Uterus (tissue), 4 donors: ENCODE data around the gene ZNF106. TPM values are rescaled to one million over a fixed set of nuclear protein-coding genes. Genes with fewer than 3 reads are reported as not detected.

Experiments
- DNase-seq, 2 donors: peaks; one replicate each; pipeline ENCODE4 v3.0.0-alpha.2; 2019 to 2020
- H3K27ac ChIP-seq, 2 donors: fragments of 200-600 bp; sonication (generic); 1 replicate in 1 of 2; 2 replicates in 1 of 2; pipeline ENCODE4 v1.5.1; 2016 to 2018
- H3K27me3 ChIP-seq, 2 donors: fragments of 200-600 bp; sonication (generic); one replicate each; pipeline ENCODE4 v1.5.1; 2018 to 2019; ENCODE audit warnings: control low read depth in 1 of 2
- H3K36me3 ChIP-seq, 2 donors: fragments of 200-600 bp; sonication (generic); one replicate each; pipeline ENCODE4 v1.5.1; 2019; ENCODE audit warnings: control low read depth in 1 of 2
- H3K4me1 ChIP-seq, 2 donors: fragments of 200-600 bp; sonication (generic); one replicate each; pipeline ENCODE4 v1.5.1; 2018 to 2019; ENCODE audit warnings: control low read depth in 1 of 2
- H3K4me3 ChIP-seq, 2 donors: fragments of 200-600 bp; sonication (generic); 1 replicate in 1 of 2; 2 replicates in 1 of 2; pipeline ENCODE4 v1.5.1; 2018 to 2019; ENCODE audit warnings: mild to moderate bottlenecking in 1 of 2
- H3K9me3 ChIP-seq, 2 donors: fragments of 200-600 bp; sonication (generic); one replicate each; pipeline ENCODE4 v1.5.1; 2019; ENCODE audit warnings: control low read depth in 1 of 2
- CTCF ChIP-seq, 4 experiments: fragments of 200-600 bp in 2 of 4; fragments of 450-650 bp in 2 of 4; sonication (generic) in 2 of 4; IDR thresholded peaks; one replicate each; pipeline ENCODE4 v1.5.1; 2016 to 2019; ENCODE audit warnings: antibody characterized with exemption in 4 of 4, mild to moderate bottlenecking in 2 of 4, moderate library complexity in 1 of 4
- POLR2A ChIP-seq, 2 donors: fragments of 450-650 bp; IDR thresholded peaks; one replicate each; pipeline ENCODE4 v1.6.1; 2016; ENCODE audit warnings: antibody characterized with exemption in 2 of 2, mild to moderate bottlenecking in 1 of 2, moderate library complexity in 1 of 2
- intact Hi-C: fragments of 100-400 bp; cut with DNase I; formaldehyde crosslinking; loops from one replicate; pipeline ENCODE4 v1.15.1; 2023; ENCODE audit warnings: low total_unique reads
- total RNA-seq, 4 donors: library from RNA; depleted of rRNA in 3 of 4; stranded (reverse); fragments of >200 nt in 3 of 4; gene quantifications; one replicate each; pipeline versions ENCODE4 v1.1.0 to v1.2.4, GENCODE V29; 2014 to 2023
- donor health status: DM: yes; HTN: yes; CAD: no.

ZNF106 gene
- total RNA-seq, 4 donors from 2014 or later = 56.6 to 95.0 (median 72.0) TPM

GRCh38 chr15:42502477-42502876 lies 11.5 kb upstream of the ZNF106 start:
- intact Hi-C loops = no loop called here
- H3K9me3 ChIP-seq = no peaks in the 10 kb centered on the region
- peak overlapping the region; percentile 51 to 99 for H3K27ac ChIP-seq
- peaks cover 17% of the 10 kb centered on the region in 2 donors for H3K4me1 ChIP-seq
- no peaks in the 10 kb centered on the region for H3K36me3 ChIP-seq
- no peaks in the 10 kb centered on the region for H3K27me3 ChIP-seq
- DNase-seq = no peak
- H3K4me3 ChIP-seq = no peak overlapping the region
- TF ChIP-seq POLR2A (IDR thresholded peaks at IDR 0.05) (no peak), CTCF (IDR thresholded peaks at IDR 0.05) (no peak)

- intact Hi-C loops = no loop called here
- Histone ChIP-seq H3K4me3 (no peak overlapping the region), H3K9me3 (no peaks in the 10 kb centered on the region), H3K36me3 (no peaks in the 10 kb centered on the region), H3K4me1 (peaks cover 12 to 14% of the 10 kb centered on the region in 2 donors), H3K27ac (peak overlapping the region; percentile 81 to 99), H3K27me3 (no peaks in the 10 kb centered on the region)
- DNase-seq = no peak
- TF ChIP-seq CTCF (IDR thresholded peaks at IDR 0.05) = no peak
These were observed 9.1 kb upstream of the ZNF106 start for GRCh38 chr15:42499858-42500609.

- DNase-seq = no peak
- no peak for TF ChIP-seq CTCF (IDR thresholded peaks at IDR 0.05)
- TF ChIP-seq POLR2A (IDR thresholded peaks at IDR 0.05) = no peak
- Histone ChIP-seq H3K9me3 (no peaks in the 10 kb centered on the region), H3K27me3 (no peaks in the 10 kb centered on the region), H3K36me3 (no peaks in the 10 kb centered on the region), H3K4me3 (no peak overlapping the region), H3K4me1 (peaks cover 8 to 10% of the 10 kb centered on the region in 2 donors), H3K27ac (peak overlapping the region; percentile 81 to 99)
- intact Hi-C loops = no loop called here
These were observed 7.5 kb upstream of the ZNF106 start for GRCh38 chr15:42498212-42499068.

GRCh38 chr15:42495361-42496212 lies 4.6 kb upstream of the ZNF106 start, which contains the start of gene SNAP23:
SNAP23 (plus strand) TSS chr15:42495634; CDS start chr15:42511847, 16,213 bp downstream.
- TF ChIP-seq CTCF (IDR thresholded peaks at IDR 0.05) = no peak
- TF ChIP-seq POLR2A (IDR thresholded peaks at IDR 0.05) = peak; percentile 96 to 98
- Histone ChIP-seq H3K4me3 (peak within 1 kb of the TSS; percentile 59 to 88), H3K4me1 (peaks cover 10 to 13% of the 10 kb centered on the region in 2 donors), H3K36me3 (no peaks in the 10 kb centered on the region), H3K27ac (peak within 1 kb of the TSS; percentile 93 to 99), H3K9me3 (no peaks in the 10 kb centered on the region), H3K27me3 (no peaks in the 10 kb centered on the region)
- DNase-seq = peak; percentile 93
- intact Hi-C loops = no loop called here
